H1 (cell line): ENCODE results near the gene OR4F6. TPM values are rescaled to one million over a fixed set of nuclear protein-coding genes. Genes with fewer than 3 reads are reported as not detected.
"Not testable (repeated sequence)": the region's sequence is repeated elsewhere in the genome, so short reads cannot be mapped to it uniquely, and the experiment has no call there.

Experiments used
- CTCF ChIA-PET: fragments of 300-600 bp; sonication (Branson Sonifier 250); formaldehyde crosslinking; loops from one replicate; lab custom pipeline; 2021; ENCODE audit not compliant: partially characterized antibody; lab: Charles Lee
- POLR2A ChIA-PET: fragments of 300-600 bp; sonication (Branson Sonifier 250); formaldehyde crosslinking; loops from one replicate; lab custom pipeline; 2021; ENCODE audit warnings: inconsistent platforms; ENCODE audit not compliant: partially characterized antibody; lab: Charles Lee
- DNase-seq, 2 experiments: peaks; one replicate each; pipeline versions ENCODE4 v3.0.0 to v3.0.0-alpha.2; 2010 to 2022; ENCODE audit warnings: low spot score in 2 of 2, low read depth in 1 of 2, mixed read lengths in 1 of 2
- FAIRE-seq: peaks from 2 replicates; lab custom pipeline; 2011; peaks lifted over from hg19 to GRCh38; lab: Jason Lieb, UNC
- H2AFZ ChIP-seq: 2 replicates; pipeline ENCODE4 v1.8.1; 2012; ENCODE audit warnings: low read length, inconsistent platforms
- H2AK5ac ChIP-seq: 2 replicates; pipeline ENCODE4 v1.6.1; 2013; ENCODE audit warnings: low read depth, low read length
- H2BK120ac ChIP-seq: replicated peaks from 2 replicates; pipeline ENCODE3; 2013; ENCODE audit warnings: low read depth, low read length, inconsistent platforms
- H2BK12ac ChIP-seq: 2 replicates; pipeline ENCODE4 v1.6.1; 2013; ENCODE audit warnings: low read depth, low read length
- H2BK15ac ChIP-seq: 2 replicates; pipeline ENCODE4 v1.6.1; 2013; ENCODE audit warnings: low read length
- H2BK20ac ChIP-seq: 2 replicates; pipeline ENCODE4 v1.6.1; 2013; ENCODE audit warnings: low read length
- H2BK5ac ChIP-seq: 2 replicates; pipeline ENCODE4 v1.6.1; 2013; ENCODE audit warnings: low read depth, low read length
- H3K14ac ChIP-seq: 2 replicates; pipeline ENCODE4 v1.6.1; 2013; ENCODE audit warnings: inconsistent platforms; ENCODE audit not compliant: insufficient read length
- H3K18ac ChIP-seq: 2 replicates; pipeline ENCODE4 v1.6.1; 2013; ENCODE audit warnings: low read length; ENCODE audit errors: extremely low read depth
- H3K23ac ChIP-seq: 2 replicates; pipeline ENCODE4 v1.6.1; 2013; ENCODE audit warnings: inconsistent platforms; ENCODE audit not compliant: insufficient read length
- H3K23me2 ChIP-seq: 2 replicates; pipeline ENCODE4 v1.6.1; 2013; ENCODE audit warnings: low read depth, low read length
- H3K27ac ChIP-seq: 2 replicates; pipeline ENCODE4 v1.6.1; 2011; ENCODE audit warnings: low read depth, low read length, inconsistent platforms
- H3K27me3 ChIP-seq, 4 experiments: replicated peaks in 1 of 4; 1 replicate in 1 of 4; 2 replicates in 3 of 4; pipeline versions ENCODE4 v1.6.1 to v1.8.1; 2011 to 2013; ENCODE audit warnings: low read length in 3 of 4, mild to moderate bottlenecking in 3 of 4, inconsistent platforms in 2 of 4, mixed read lengths in 2 of 4, moderate library complexity in 1 of 4; ENCODE audit not compliant: control insufficient read depth in 3 of 4, insufficient read depth in 3 of 4; ENCODE audit errors: extremely low read depth in 1 of 4
- H3K36me3 ChIP-seq, 4 experiments: 2 replicates each; pipeline versions ENCODE4 v1.6.1 to v1.8.1; 2011 to 2013; ENCODE audit warnings: mild to moderate bottlenecking in 4 of 4, low read length in 3 of 4, moderate library complexity in 2 of 4, control low read depth in 1 of 4, inconsistent platforms in 1 of 4; ENCODE audit not compliant: insufficient read depth in 4 of 4, control insufficient read depth in 2 of 4
- H3K4ac ChIP-seq: replicated peaks from 2 replicates; pipeline ENCODE3; 2013; ENCODE audit warnings: low read length, low read depth, mixed read lengths, inconsistent platforms; ENCODE audit not compliant: insufficient read length
- H3K4me1 ChIP-seq, 4 experiments: replicated peaks in 1 of 4; 1 replicate in 1 of 4; 2 replicates in 3 of 4; pipeline versions ENCODE4 v1.6.1 to v1.8.1; 2011 to 2013; ENCODE audit warnings: low read length in 3 of 4, inconsistent platforms in 2 of 4, mixed read lengths in 1 of 4; ENCODE audit not compliant: insufficient read depth in 4 of 4, control insufficient read depth in 3 of 4
- H3K4me2 ChIP-seq, 2 experiments: 2 replicates each; pipeline versions ENCODE4 v1.6.1 to v1.8.1; 2011 to 2013; ENCODE audit warnings: low read depth in 2 of 2, low read length in 2 of 2, control low read depth in 1 of 2, inconsistent platforms in 1 of 2, mild to moderate bottlenecking in 1 of 2; ENCODE audit not compliant: insufficient read depth in 1 of 2
- H3K4me3 ChIP-seq, 4 experiments: fragments of 200-600, 300-600 bp in 1 of 4; sonication (generic), shearing (Covaris generic), sonication (Bioruptor Twin) in 1 of 4; 2 replicates each; pipeline versions ENCODE4 v1.5.1 to v1.8.1; 2011 to 2016; ENCODE audit warnings: low read length in 4 of 4, low read depth in 3 of 4, control low read depth in 2 of 4, inconsistent platforms in 2 of 4, mild to moderate bottlenecking in 2 of 4, mixed read lengths in 1 of 4, moderate library complexity in 1 of 4; ENCODE audit not compliant: insufficient read depth in 2 of 4; ENCODE audit errors: extremely low read depth in 1 of 4
- H3K56ac ChIP-seq: replicated peaks from 2 replicates; pipeline ENCODE3; 2013; ENCODE audit warnings: low read depth, mild to moderate bottlenecking, mixed read lengths, low read length, inconsistent platforms; ENCODE audit not compliant: insufficient read length
- H3K79me1 ChIP-seq: 2 replicates; pipeline ENCODE4 v1.6.1; 2013; ENCODE audit warnings: low read depth, low read length, control low read depth
- H3K79me2 ChIP-seq, 2 experiments: 2 replicates each; pipeline versions ENCODE4 v1.6.1 to v1.8.1; 2012 to 2013; ENCODE audit warnings: low read length in 2 of 2, mild to moderate bottlenecking in 2 of 2, inconsistent platforms in 1 of 2; ENCODE audit not compliant: insufficient read depth in 2 of 2, control insufficient read depth in 1 of 2
- H3K9ac ChIP-seq, 4 experiments: replicated peaks in 1 of 4; 1 replicate in 1 of 4; 2 replicates in 3 of 4; pipeline versions ENCODE4 v1.6.1 to v1.8.1; 2011 to 2013; ENCODE audit warnings: low read depth in 3 of 4, low read length in 3 of 4, control low read depth in 2 of 4, mild to moderate bottlenecking in 2 of 4, moderate library complexity in 2 of 4, inconsistent platforms in 1 of 4; ENCODE audit errors: extremely low read depth in 1 of 4
- H3K9me3 ChIP-seq, 2 experiments: 2 replicates each; pipeline versions ENCODE4 v1.6.1 to v1.8.1; 2012 to 2013; ENCODE audit warnings: mild to moderate bottlenecking in 2 of 2, moderate library complexity in 2 of 2, control low read depth in 1 of 2, inconsistent platforms in 1 of 2, low read depth in 1 of 2, low read length in 1 of 2, mixed read lengths in 1 of 2; ENCODE audit not compliant: insufficient read depth in 2 of 2
- H4K20me1 ChIP-seq, 2 experiments: replicated peaks in 1 of 2; 2 replicates each; pipeline versions ENCODE3 to v1.8.1; 2011 to 2013; ENCODE audit warnings: inconsistent platforms in 2 of 2, low read length in 2 of 2, mild to moderate bottlenecking in 1 of 2; ENCODE audit not compliant: insufficient read depth in 2 of 2, control insufficient read depth in 1 of 2
- H4K5ac ChIP-seq: 2 replicates; pipeline ENCODE4 v1.6.1; 2013; ENCODE audit warnings: low read length, low read depth, mixed read lengths, inconsistent platforms; ENCODE audit not compliant: insufficient read length
- H4K8ac ChIP-seq: 2 replicates; pipeline ENCODE4 v1.8.0; 2013; ENCODE audit warnings: mild to moderate bottlenecking, moderate library complexity, low read length, inconsistent platforms; ENCODE audit not compliant: insufficient read depth; ENCODE audit errors: extremely low read depth
- H4K91ac ChIP-seq: replicated peaks from 2 replicates; pipeline ENCODE3; 2013; ENCODE audit warnings: low read length, mixed read lengths, inconsistent platforms; ENCODE audit not compliant: insufficient read length
- WGBS, 2 experiments: shearing (Covaris generic) in 1 of 2; methylation state at CpG; one replicate each; pipeline versions ENCODE4 v1.1.6 to v1.1.7; 2013 to 2015; ENCODE audit warnings: low lambda C conversion rate in 2 of 2, mixed read lengths in 2 of 2, inconsistent platforms in 1 of 2, low coverage in 1 of 2, missing lambda C conversion rate in 1 of 2; ENCODE audit not compliant: insufficient replicate concordance in 2 of 2, insufficient coverage in 1 of 2, insufficient read length in 1 of 2; ENCODE audit errors: extremely low coverage in 1 of 2, missing lambda C conversion rate in 1 of 2; 5-methylcytosine and 5-hydroxymethylcytosine counted together
- polyA plus RNA-seq, 7 experiments: library from polyadenylated mRNA; depleted of rRNA in 3 of 7; stranded (reverse) in 5 of 7; unstranded in 2 of 7; fragments of >200 nt in 5 of 7; fragments of 200-250 nt in 2 of 7; gene quantifications; 1 replicate in 5 of 7; 2 replicates in 1 of 7; 4 replicates in 1 of 7; pipeline versions ENCODE4 v1.2.1 to v1.2.3, GENCODE V29; 2011 to 2013; ENCODE audit warnings: missing spikeins in 2 of 7, mixed read lengths in 2 of 7
- total RNA-seq: library from RNA; stranded (reverse); fragmentation: NEBNext Ultra II Directional; extraction: Animal tissue kit (Norgen Biotek cat#: 25700); gene quantifications from 2 replicates; pipeline ENCODE4 v1.2.1, GENCODE V29; 2021

The OR4F6 gene
- total and polyA plus RNA-seq, 2 of the 8 experiments (the other 6 are each of a cell fraction or from before 2014, with no cell fraction given) = not detected

DNA sequence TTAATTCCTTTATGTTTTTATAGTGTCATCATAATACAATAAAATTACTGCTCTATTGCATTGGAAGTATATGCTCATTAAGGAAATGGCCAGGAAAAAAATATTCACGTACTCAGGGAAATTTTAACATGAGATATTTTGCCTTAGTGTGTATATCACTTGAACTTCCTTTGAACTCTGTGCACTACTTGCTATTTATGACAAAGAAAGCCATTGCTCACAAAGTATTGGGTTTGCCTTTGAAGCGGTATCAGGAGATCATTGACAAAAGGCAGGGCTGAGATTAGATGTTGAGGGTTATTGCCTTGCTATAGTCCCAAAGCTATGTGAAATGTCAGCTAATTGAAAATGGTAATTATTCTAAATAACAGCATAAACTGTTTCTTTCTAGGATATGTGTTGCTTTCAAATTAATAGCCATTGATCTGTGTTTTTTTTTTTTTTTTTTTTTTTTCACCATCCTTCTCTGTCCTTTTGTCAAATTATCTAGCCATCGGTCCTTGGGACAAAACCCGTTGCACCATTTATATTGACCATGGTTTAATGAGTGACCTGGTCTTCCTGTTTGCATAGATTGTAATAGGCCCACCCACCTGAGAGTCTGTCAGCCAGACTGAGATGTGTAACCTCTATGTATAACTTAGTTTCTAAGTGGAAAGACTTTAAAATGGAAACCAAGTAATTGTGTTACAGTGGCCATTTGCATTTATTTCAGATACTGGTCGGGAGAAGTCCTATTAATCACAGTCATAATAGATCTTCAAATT, 14.6 kb upstream of the OR4F6 start:
- WGBS, 2 experiments = 81% methylated on average over 2 of the region's 5 CpGs; no CpG with 5 or more reads in 1 of the 2 experiments
- H3K9me3 ChIP-seq, H2AK5ac ChIP-seq, H4K5ac ChIP-seq, H4K91ac ChIP-seq, H2BK12ac ChIP-seq, H3K4me1 ChIP-seq, H3K27ac ChIP-seq, H2BK120ac ChIP-seq, H2BK20ac ChIP-seq, H2BK15ac ChIP-seq, CTCF ChIA-PET, H3K4me2 ChIP-seq, H3K36me3 ChIP-seq, H3K79me1 ChIP-seq, H2BK5ac ChIP-seq, H3K4me3 ChIP-seq, FAIRE-seq, H3K27me3 ChIP-seq, H3K23ac ChIP-seq, H4K20me1 ChIP-seq, H3K18ac ChIP-seq, H3K9ac ChIP-seq, H2AFZ ChIP-seq, H3K4ac ChIP-seq, H3K14ac ChIP-seq, POLR2A ChIA-PET, DNase-seq, H3K79me2 ChIP-seq, H3K23me2 ChIP-seq, H4K8ac ChIP-seq, H3K56ac ChIP-seq: not testable (repeated sequence)

DNA sequence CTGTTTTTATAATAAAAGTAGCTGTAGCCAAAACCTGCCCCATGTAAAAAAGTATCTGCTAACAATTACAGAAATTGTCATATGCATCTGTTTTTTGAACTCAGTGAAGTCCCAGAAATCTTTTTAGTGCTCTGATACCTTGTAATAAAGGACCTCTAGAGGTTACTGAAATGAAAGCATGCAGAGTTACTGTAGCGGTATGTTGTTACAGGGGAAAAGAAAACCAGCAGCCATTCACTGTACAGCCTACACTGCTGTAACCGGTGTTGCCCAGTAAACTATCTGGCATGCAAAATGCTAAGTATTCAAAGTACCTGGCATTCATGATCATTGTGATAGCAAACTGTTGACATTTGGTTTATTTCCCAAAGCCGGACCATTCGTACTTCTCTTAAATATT, 12.6 kb upstream of the OR4F6 start:
- H2BK20ac ChIP-seq, H2BK120ac ChIP-seq, H2BK12ac ChIP-seq, H4K20me1 ChIP-seq, H3K9me3 ChIP-seq, H2BK5ac ChIP-seq, DNase-seq, H3K4me1 ChIP-seq, H3K23me2 ChIP-seq, H3K23ac ChIP-seq, H3K4me2 ChIP-seq, H4K91ac ChIP-seq, POLR2A ChIA-PET, H3K27me3 ChIP-seq, H4K5ac ChIP-seq, H3K56ac ChIP-seq, H2AFZ ChIP-seq, H3K79me2 ChIP-seq, H3K4me3 ChIP-seq, H3K36me3 ChIP-seq, H3K4ac ChIP-seq, H3K27ac ChIP-seq, H3K18ac ChIP-seq, H3K79me1 ChIP-seq, H4K8ac ChIP-seq, CTCF ChIA-PET, H2AK5ac ChIP-seq, H3K14ac ChIP-seq, H3K9ac ChIP-seq, H2BK15ac ChIP-seq: not testable (repeated sequence)
- FAIRE-seq = peak; percentile 28
- WGBS, 2 experiments = 43% methylated on average over 1 of the region's 4 CpGs; no CpG with 5 or more reads in 1 of the 2 experiments
